ENCODE measurements around the gene FGF14. TPM values are rescaled to one million over a fixed set of nuclear protein-coding genes. Genes with fewer than 3 reads are reported as not detected.

The FGF14 gene
- total and polyA plus RNA-seq, 8 donors, result 0.42 to 2.4 (median 1.1) TPM

GRCh38 chr13:101681834-101682233 is 720.0 kb downstream of the FGF14 start:
- no peak for TF ChIP-seq CTCF (IDR thresholded peaks at IDR 0.05)
- H3K27me3 ChIP-seq, result no peaks in the 10 kb centered on the region
- FAIRE-seq, result no peak
- no peaks in the 10 kb centered on the region for H3K9me3 ChIP-seq
- H3K36me3 ChIP-seq, result no peaks in the 10 kb centered on the region
- ATAC-seq, result no peak
- intact Hi-C loops (cut with DNase I), result no loop called here
- no peaks in the 10 kb centered on the region for H3K4me1 ChIP-seq
- H3K4me3 ChIP-seq, result no peak overlapping the region
- no peak overlapping the region for H3K27ac ChIP-seq
- no peak for DNase-seq

GRCh38 chr13:101673360-101674105 is 728.3 kb downstream of the FGF14 start:
- 44 to 59% methylated on average over 4 of the region's 4 CpGs for WGBS, 2 donors
- Histone ChIP-seq H3K27ac (no peak overlapping the region), H3K27me3 (no peaks in the 10 kb centered on the region), H3K36me3 (no peaks in the 10 kb centered on the region), H3K4me1 (no peaks in the 10 kb centered on the region), H3K4me3 (no peak overlapping the region), H3K9me3 (no peaks in the 10 kb centered on the region)
- DNase-seq (no peak), FAIRE-seq (no peak), ATAC-seq (no peak)
- no peak for TF ChIP-seq CTCF (IDR thresholded peaks at IDR 0.05)
- intact Hi-C loops (cut with DNase I), result no loop called here

GRCh38 chr13:101661839-101662238 is 740.0 kb downstream of the FGF14 start:
- ATAC-seq, result no peak
- no peak overlapping the region for H3K27ac ChIP-seq
- H3K4me3 ChIP-seq, result no peak overlapping the region
- FAIRE-seq, result no peak
- H3K9me3 ChIP-seq, result no peaks in the 10 kb centered on the region
- no peak for TF ChIP-seq CTCF (IDR thresholded peaks at IDR 0.05)
- no peaks in the 10 kb centered on the region for H3K36me3 ChIP-seq
- no peaks in the 10 kb centered on the region for H3K4me1 ChIP-seq
- H3K27me3 ChIP-seq, result no peaks in the 10 kb centered on the region
- WGBS, 2 donors, result 21 to 33% methylated on average over 4 of the region's 4 CpGs
- no peak for DNase-seq
- intact Hi-C loops (cut with DNase I), result no loop called here

Small RNAs within 50 kb of the gene (microRNA-seq; reads per million reads assigned to microRNA genes)
- gene MIR2681 (0.39 to 2.4 reads per million in 2 donors), gene MIR4705 (0.39 to 0.59 reads per million in 2 donors)

Other genes with a start within 250 kb of the FGF14 start
- gene TPP2, start 194.9 kb upstream of the FGF14 start, total RNA-seq, result 10 to 100 TPM; 12.5 to 22.3 (median 15.9) TPM
- gene TPP2, start 194.9 kb upstream of the FGF14 start, polyA plus RNA-seq, result 10 to 100 TPM in 1 of 2 donors, 1 to 10 TPM in 1; 9.5 to 20.5 TPM